ENCODE results near the gene PPP1R2B.
"Not testable (repeated sequence)": the region's sequence is repeated elsewhere in the genome, so short reads cannot be mapped to it uniquely, and the experiment has no call there.

PPP1R2B gene

GRCh38 chr5:156850206-156850751 lies at the start of gene PPP1R2B:
PPP1R2B (plus strand) TSS chr5:156850295; CDS start chr5:156850563, 268 bp downstream.
- no peak for DNase-seq (ENCODE audit: low spot score)

DNA sequence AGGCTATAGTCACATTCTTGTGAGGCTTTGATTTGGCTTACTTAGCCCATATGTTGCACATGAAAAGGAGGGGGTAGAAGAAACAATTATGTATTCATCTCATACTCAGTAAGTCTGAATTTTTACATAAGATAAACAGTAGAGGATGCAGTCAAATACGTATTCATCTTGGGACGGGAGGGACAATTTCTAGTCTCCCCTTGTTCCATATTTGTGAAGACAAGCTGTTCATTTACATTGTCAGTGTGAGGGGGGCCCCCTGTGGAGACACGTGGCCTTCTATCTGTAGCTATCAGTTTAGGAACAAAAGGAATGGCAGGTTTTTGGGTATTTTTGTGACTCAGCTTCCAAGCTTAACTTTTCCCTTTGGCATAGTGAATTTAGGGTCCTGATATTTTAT lies 49.2 kb upstream of the PPP1R2B start:
- DNase-seq (ENCODE audit: low spot score), result no peak

GRCh38 chr5:156802501-156802900 lies 47.6 kb upstream of the PPP1R2B start:
- no peak for DNase-seq (ENCODE audit: low spot score)

- DNase-seq (ENCODE audit: low spot score), result no peak
Measured at GRCh38 chr5:156803404-156803803, 46.7 kb upstream of the PPP1R2B start.

DNA sequence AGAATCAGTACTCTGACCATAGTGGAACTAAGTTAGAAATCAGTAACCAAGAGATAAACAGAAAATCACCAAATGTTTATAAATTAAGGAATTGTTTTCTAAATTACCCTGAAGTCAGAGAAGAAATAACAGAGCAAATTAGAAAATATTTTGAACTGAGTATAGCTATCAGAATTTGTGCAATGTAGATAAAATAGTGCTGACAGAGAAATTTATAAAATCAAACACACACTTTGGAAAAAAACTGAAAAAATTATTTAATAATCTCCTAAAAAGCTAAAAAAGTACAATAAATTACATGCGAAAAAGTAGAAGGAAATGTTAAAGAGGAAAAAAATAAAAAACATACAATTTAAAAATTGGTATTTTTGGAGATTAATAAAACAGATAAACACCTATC lies 37.1 kb upstream of the PPP1R2B start:
- no peak for DNase-seq (ENCODE audit: low spot score)

- peak; percentile 27 for DNase-seq (ENCODE audit: low spot score)
Measured at GRCh38 chr5:156815988-156816599, 34.0 kb upstream of the PPP1R2B start.

- DNase-seq (ENCODE audit: low spot score), result no peak
Measured at GRCh38 chr5:156819537-156819936, 30.6 kb upstream of the PPP1R2B start.

- no peak for DNase-seq (ENCODE audit: low spot score)
Measured at GRCh38 chr5:156819967-156820581, 30.0 kb upstream of the PPP1R2B start.

DNA sequence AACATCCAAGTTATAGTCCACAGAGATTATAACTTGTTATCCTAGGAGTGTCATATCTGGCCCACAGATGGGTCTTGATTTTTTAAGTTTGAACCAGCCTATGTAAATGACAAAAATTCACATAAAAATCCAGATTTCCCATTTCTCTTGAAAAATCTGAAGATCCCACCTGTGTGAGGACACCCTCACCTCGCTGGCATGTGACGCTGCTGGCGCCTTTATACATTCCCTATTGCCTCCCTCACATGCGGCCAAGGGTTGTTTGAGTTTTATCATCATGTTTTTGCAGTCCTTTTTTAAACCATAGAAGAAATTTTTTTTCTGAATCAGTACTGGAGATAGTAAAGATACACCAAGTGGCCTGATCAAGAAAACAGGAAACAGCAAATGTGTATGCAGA lies 25.9 kb upstream of the PPP1R2B start:
- DNase-seq (ENCODE audit: low spot score), result no peak

GRCh38 chr5:156824800-156825199 lies 25.3 kb upstream of the PPP1R2B start:
- no peak for DNase-seq (ENCODE audit: low spot score)

GRCh38 chr5:156825688-156826087 lies 24.4 kb upstream of the PPP1R2B start:
- no peak for DNase-seq (ENCODE audit: low spot score)

GRCh38 chr5:156826150-156826549 lies 23.9 kb upstream of the PPP1R2B start:
- peak; percentile 33 for DNase-seq (ENCODE audit: low spot score)

DNA sequence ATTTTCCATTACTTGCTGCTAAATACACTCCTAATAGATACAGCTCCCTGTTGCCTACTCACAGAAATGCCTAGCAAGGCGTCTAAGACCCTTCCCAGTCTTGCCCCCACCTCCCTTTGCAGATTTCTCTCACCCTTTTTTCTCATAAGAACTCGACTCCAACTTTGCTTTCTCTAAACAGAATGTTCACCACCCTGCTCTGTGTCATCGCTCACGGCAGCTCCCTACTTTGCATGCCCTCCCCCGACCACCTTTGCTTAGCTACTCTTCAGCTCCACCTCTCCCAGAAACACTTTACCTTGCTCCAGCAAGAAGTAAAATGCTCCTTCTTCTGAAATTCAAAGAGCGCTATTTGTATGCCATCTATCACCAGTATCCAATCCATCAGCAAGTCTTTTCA lies 15.2 kb upstream of the PPP1R2B start:
- no peak for DNase-seq (ENCODE audit: low spot score)

DNA sequence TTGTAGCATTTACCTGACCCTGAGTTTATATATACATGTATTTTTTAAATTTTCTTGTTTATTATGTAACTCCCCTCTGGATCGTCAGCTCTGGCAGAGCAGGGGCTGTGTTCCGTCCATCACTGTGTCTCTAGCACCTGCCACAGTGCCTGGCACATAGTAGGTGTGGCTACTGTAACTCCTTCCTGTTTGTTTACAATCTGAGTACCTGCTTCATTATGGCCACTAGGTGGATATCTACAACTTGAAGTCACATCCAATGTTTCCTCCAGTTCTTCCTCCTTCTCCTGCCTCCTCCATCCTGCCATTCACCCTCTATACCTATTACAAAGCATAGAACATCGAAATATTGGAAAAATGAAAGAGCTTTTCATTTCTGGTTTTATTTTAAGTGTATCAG lies 14.2 kb upstream of the PPP1R2B start:
- DNase-seq (ENCODE audit: low spot score), result peak; percentile 13

DNA sequence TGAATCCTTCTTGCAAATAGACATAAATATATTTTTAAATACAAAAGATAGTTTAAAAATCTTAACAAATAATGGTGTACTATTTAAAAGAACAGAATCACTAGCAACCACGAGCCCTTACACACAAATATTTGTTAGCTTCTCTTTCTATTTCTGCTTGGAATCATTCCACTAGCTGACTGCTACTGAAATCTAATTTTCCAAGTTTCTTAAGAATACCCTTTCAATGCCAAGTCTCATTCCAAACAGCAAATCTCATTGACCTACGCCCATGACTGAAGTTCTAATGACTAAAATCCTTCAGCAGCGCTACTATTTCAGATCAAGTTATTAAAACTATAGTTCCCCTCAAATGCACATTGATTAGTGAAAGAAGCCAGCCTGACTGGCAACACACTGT lies 13.2 kb upstream of the PPP1R2B start:
- DNase-seq (ENCODE audit: low spot score), result no peak

- DNase-seq (ENCODE audit: low spot score), result no peak
Measured at GRCh38 chr5:156838961-156839360, 11.1 kb upstream of the PPP1R2B start.

- no peak for DNase-seq (ENCODE audit: low spot score)
Measured at GRCh38 chr5:156841737-156842136, 8.4 kb upstream of the PPP1R2B start.

DNA sequence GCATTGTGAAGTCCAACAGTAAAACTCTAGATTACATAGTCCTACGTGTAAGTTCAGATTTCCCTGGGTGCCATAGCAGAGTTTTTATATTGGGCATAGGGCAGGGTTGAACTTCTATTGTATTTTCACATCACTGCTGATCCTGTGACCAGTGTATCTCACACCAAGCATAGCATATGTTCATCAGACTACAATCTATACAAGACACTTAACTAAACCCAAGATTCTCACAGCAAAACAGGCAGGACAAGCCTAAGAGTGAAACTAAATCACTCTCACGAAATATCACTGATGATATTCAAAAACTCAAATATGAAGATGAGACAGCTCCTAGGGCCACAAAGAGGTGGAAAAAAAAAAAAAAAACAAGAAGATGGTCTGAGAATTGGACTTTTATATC lies 3.2 kb upstream of the PPP1R2B start:
- DNase-seq (ENCODE audit: low spot score), result no peak

DNA sequence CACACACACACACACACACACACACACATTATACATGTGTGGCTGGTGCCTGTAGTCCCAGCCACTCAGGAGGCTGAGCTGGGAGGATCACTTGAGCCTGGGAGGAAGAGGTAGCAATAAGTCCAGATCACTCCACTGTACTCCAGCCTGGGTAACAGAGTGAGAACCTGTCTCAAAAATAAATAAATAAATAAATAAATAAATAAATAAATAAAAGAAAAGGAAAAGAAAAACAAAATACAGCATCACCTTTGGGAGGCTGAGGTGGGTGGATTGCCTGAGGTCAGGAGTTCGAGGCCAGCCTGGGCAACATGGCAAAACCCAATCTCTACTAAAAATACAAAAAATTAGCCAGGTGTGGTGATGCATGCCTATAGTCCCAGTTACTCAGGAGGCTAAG lies 1.6 kb upstream of the PPP1R2B start:
- DNase-seq (ENCODE audit: low spot score), result not testable (repeated sequence)

DNA sequence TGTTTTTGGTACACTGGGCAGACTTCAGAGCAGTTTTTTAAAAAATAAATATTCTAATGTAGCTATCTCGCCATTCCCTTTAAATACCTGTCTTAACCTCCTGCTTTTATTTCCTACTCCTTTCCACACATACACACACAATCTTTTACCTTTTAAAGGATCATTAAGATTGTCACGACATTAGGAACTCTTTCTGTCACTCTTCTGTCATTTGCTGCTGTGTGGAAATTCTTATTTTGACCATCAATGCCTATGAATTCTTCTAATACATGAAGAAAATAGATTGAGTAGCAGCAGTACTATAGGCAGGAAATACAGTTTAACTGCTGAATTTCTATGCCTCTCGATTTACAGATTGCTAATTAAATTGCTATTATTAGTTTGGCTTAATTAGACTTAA lies 1.8 kb downstream of the PPP1R2B start:
- no peak for DNase-seq (ENCODE audit: low spot score)

GRCh38 chr5:156853055-156853454 lies 3.0 kb downstream of the PPP1R2B start:
- not testable (repeated sequence) for DNase-seq (ENCODE audit: low spot score)

- no peak for DNase-seq (ENCODE audit: low spot score)
Measured at GRCh38 chr5:156865427-156865826, 15.3 kb downstream of the PPP1R2B start.

DNA sequence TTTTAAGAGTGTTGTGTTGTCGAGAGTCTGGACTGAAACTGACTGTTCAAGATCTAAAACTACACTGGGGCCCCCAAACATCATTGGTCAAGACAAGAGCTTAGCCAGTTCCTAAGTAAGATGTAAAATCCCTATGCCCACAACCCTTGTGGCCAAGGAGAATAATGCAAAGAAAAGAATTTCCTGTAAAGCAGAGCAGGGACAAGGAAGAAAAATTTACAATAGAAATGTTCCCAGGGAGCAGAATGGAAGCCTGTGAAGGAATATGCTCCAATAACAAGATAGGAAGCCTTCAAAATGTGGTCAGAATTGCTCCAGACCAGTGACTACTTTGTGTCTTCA lies 20.4 kb downstream of the PPP1R2B start:
- no peak for DNase-seq (ENCODE audit: low spot score)

- no peak for DNase-seq (ENCODE audit: low spot score)
Measured at GRCh38 chr5:156871212-156871611, 21.1 kb downstream of the PPP1R2B start.
